GM18507 (cell line): ENCODE results near the gene PHC1.
A peak's percentile ranks its signal among the peaks of the same experiment; 100 is the strongest.
"Not testable (repeated sequence)": the region's sequence is repeated elsewhere in the genome, so short reads cannot be mapped to it uniquely, and the experiment has no call there.

ENCODE experiments used
- DNase-seq: peaks from one replicate; pipeline ENCODE4 v3.0.0; 2011; ENCODE audit warnings: low read depth; ENCODE audit not compliant: insufficient read length; ENCODE audit errors: extremely low spot score
- FAIRE-seq: peaks from 2 replicates; lab custom pipeline; 2011; peaks lifted over from hg19 to GRCh38; lab: Jason Lieb, UNC

The PHC1 gene

DNA sequence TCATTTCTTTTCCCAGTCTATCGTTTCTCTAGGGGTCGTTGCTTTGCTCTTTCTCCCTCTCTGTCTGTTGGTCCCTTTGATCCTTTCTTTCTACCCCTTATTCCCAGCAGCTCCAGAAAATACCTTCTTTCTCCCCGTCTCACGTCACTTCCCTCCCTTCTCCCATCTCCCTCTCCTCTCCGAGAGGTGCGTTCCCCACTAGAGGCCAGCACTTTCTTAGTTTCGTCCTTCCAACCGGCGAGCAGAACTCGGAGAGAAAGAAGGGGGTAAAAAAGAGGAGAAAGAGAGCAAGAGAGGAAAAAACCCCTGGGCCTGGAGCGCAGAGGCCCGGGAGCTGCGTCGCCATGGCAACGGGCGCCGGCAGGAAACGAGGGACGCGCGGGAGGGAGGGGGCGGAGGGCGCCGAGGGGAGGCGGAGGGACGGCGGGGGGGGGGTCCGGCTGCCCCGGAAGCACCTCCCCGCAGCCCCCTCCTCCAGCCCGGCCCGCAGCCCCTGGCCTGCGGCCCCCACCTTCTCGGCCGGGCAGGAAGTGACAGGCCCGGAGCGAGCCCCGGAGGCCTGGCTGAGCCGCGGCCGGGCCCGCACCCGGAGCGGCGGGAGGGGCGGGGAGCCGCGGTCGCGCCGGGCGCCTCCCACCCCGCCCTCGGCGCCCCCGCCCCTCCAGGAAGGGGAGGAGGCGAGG is at the start of gene PHC1:
PHC1 (plus strand) TSS at position 477 of the 683 bp plus-strand sequence. CDS start 3,169 bp downstream, outside the sequence.
- FAIRE-seq (peak; percentile 67), DNase-seq (peak; percentile 65)

DNA sequence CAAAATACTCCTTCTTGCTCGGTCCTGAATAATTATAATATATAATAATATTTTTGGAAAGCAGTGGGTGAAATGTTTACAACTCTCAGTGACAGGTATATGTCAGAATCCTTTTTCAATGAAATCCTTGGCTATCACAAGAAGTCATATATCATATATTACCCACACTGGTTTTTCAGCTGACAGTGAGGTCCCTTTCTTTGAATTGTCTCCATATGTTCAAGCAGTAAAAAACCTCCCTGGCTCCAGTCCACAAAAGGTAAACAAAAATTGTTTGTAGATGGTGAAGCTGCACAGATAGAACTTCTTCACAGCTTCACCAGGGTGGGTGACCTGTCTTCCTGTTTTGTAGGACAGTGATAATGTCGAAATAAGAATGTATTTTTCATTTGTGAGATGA is 47.9 kb upstream of the PHC1 start:
- DNase-seq (no peak), FAIRE-seq (no peak)

- no peak for FAIRE-seq
- DNase-seq, result no peak
Observed at GRCh38 chr12:8867009-8867408, 47.3 kb upstream of the PHC1 start.

GRCh38 chr12:8867786-8868185 is 46.5 kb upstream of the PHC1 start:
- FAIRE-seq (no peak), DNase-seq (no peak)

GRCh38 chr12:8870586-8870985 is 43.7 kb upstream of the PHC1 start:
- FAIRE-seq (peak; percentile 29), DNase-seq (no peak)

DNA sequence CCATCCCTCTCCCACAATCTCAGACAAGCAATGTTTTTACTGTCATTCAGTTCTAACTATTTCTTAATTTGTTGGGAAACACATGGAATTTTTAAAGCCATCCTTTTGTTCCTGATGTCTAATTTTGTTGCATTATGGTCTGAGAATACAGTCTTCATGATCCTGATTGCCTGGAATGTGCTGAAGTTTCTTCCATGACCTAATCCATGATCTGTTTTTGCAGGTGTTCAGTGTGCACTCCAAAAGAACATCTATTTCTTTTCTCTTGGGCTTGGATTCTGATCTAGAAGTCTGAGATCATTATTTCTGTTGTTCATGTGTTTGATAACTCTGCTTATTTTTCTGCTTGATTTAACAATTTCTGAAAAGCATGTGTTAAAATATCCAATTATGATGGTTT is 43.2 kb upstream of the PHC1 start:
- no peak for DNase-seq
- no peak for FAIRE-seq

DNA sequence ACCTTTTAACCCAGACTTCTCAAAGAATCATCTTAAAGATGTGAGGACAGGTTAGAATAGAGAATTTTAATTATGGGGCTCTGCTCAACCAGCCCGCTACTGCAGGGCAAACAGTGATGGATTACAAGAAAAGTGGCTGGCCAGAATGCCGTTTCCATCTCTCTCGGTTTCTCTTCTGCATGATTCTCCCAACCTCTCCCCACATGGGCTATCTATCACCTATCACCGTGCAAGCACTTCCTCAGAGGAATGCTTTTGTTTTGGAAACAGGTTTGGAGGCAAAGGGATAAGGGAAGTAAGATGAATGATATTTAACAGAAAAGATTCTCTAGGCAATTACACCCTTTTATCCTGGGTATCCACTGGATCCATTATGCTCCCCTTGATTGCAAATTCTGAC is 37.4 kb upstream of the PHC1 start:
- FAIRE-seq (no peak), DNase-seq (no peak)

DNA sequence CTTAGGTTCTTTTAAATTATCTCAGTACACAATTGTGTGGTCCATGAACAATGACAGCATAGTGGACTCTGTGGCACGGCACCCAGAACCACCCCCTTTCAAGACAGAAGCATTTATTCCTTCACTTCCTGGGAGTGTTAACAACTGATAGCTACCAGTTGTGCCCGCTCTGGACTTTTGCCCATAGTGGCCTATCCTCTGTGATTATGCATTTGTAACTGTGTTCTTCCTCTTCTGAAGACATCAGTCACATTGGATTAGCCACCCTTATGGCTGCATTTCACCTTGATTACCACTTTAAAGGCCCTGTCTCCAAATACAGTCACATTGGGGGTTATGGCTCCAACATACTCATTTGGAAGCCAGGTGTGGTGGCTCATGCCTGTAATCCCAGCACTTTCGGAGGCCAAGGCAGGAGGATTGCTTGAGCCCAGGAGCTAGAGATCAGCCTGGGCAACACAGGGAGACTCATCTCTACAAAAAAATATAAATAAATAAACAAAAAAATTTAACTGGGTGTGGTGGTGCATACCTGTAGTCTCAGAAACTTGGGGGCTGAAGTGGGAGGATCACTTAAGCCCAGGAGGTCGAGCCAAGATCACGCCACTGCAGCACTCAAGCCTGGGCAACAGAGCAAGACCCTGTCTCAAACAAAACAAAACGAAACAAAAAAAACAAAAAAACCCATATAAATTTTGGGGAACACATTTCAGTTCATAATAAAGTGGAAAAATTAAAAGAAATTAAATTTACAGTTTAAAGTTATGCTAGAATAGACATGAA is 27.6 kb upstream of the PHC1 start:
- DNase-seq (no peak), FAIRE-seq (no peak)

GRCh38 chr12:8887285-8887715 is 27.0 kb upstream of the PHC1 start:
- no peak for DNase-seq
- no peak for FAIRE-seq

- DNase-seq, result peak; percentile 33
- peak; percentile 79 for FAIRE-seq
Observed at GRCh38 chr12:8890313-8891085, 23.8 kb upstream of the PHC1 start.

GRCh38 chr12:8891976-8892375 is 22.3 kb upstream of the PHC1 start:
- DNase-seq, result no peak
- FAIRE-seq, result no peak

DNA sequence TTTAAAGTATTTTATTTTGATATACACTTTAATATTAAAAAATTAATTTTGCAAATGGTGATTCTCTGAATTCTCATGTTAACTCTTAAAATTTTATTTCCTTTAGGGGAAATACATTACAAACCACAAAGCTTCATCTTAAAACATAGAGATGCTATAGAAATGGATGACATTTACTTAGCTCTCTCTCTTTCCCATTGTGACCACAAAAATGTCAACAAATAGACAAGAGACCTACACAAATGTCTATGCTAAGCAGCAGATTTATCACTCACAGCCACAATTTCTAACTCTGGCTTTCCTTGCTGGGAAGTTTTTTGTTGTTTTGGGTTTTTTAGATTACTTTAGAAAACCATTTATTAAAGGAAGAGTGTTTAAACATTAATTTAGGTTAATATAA is 19.9 kb upstream of the PHC1 start:
- no peak for DNase-seq
- FAIRE-seq, result no peak

DNA sequence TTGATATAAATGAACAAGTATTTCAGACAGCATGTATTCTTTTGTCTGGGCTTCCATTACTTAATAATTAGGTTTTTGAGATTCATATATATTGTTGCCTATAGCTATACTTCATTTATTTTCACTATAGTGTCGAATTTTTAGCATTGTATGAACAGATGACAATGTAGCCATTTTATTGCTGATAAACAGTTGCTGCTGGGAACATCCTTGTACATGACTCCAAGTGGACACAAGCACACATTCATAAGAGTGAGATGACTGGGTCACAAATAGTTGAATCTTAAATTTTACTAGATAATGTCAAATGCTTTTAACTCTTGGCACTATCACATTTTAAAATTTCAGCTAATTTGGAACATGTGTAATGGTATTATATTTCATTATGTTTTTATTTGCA is 19.3 kb upstream of the PHC1 start:
- FAIRE-seq (no peak), DNase-seq (no peak)

GRCh38 chr12:8897081-8897480 is 17.2 kb upstream of the PHC1 start:
- DNase-seq (no peak), FAIRE-seq (no peak)

- no peak for DNase-seq
- no peak for FAIRE-seq
Observed at GRCh38 chr12:8899830-8900229, 14.5 kb upstream of the PHC1 start.

DNA sequence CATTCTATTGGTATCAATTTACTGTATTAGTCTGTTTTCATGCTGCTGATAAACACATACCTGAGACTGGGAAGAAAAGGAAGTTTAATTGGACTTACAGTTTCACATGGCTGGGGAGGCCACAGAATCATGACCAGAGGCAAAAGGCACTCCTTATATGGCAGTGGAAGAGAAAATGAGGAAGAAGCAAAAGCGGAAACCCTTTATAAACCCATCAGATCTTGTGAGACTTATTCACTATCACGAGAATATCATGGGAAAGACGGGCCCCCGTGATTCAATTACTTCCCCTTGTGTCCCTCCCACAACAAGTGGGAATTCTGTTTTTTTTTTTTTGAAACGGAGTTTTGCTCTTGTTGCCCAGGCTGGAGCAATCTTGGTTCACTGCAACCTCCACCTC is 11.6 kb upstream of the PHC1 start:
- FAIRE-seq, DNase-seq: not testable (repeated sequence)

GRCh38 chr12:8903646-8904045 is 10.7 kb upstream of the PHC1 start:
- DNase-seq (no peak), FAIRE-seq (no peak)

- DNase-seq (no peak), FAIRE-seq (no peak)
Observed at GRCh38 chr12:8904665-8905064, 9.6 kb upstream of the PHC1 start.

DNA sequence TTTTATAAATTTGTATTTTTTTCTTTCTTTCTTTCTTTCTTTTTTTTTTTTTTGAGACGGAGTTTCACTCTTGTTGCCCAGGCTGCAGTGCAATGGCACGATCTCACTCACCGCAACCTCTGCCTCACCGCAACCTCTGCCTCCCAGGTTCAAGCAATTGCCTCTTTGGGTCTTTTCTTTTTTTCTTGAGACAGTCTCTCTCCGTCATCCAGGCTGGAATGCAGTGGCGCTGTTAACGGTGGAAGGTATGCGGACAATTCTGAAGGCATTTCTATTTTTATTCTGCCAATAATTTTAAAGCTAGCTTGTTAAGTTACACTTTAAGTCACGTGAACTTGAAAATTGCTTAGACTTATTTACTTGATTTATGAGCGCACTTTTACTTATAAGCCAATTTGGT is 8.8 kb upstream of the PHC1 start:
- FAIRE-seq, result no peak
- no peak for DNase-seq
